MM.1S (cell line): ENCODE results near the gene UNKL.

Experiments
- CTCF ChIP-seq: fragments of 300-600 bp; sonication (generic); IDR thresholded peaks from 2 replicates; pipeline ENCODE4 v1.5.1; 2016; ENCODE audit warnings: antibody characterized with exemption, low read length, mixed read lengths
- EZH2 ChIP-seq: fragments of 300-600 bp; sonication (generic); optimal IDR thresholded peaks from 2 replicates; pipeline ENCODE3; 2017; ENCODE audit warnings: low read depth, mild to moderate bottlenecking, antibody characterized with exemption, low read length, mixed read lengths
- EZH2phosphoT487 ChIP-seq: fragments of 300-600 bp; sonication (generic); IDR thresholded peaks from 2 replicates; pipeline ENCODE4 v1.6.1; 2018; ENCODE audit warnings: antibody characterized with exemption, low read length

DNA sequence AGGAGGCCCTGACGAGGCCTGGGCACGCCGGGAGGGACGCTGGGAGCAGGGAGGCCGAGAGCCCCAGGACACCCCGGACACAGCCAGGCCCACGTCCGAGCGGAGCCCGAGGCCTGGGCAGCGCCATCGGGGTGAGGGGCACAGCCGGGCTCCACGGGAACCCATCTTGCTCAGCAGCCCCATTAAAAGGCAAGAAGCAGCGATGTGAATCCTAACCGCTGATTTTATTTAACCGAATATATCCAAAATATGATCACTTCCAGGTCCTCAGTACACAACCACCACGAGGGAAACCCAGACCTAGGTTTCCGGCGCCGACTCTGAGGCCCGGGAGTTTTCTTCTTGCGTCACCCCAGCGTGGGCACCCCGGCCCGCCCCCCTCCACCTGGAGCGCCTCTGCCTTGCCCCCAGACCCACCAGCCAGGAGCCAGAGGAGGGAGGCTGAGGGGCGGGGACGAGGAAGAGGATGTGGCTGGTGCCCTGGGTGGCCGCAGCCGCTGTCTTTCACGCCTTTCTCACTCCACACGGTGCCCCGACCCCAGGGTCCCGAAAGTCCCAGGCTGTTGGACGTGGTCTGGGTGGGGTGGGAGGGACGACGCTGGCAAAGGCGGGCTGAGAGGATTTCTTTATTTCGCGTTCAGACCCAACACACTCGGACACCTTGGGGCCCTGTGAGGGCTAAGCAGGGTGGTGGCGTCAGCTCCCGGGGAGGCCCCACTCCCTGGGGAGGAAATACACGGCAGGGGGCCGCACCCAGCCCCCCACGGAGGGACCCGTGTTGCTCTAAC lies 30.4 kb upstream of the UNKL start:
- TF ChIP-seq CTCF (no peak), EZH2phosphoT487 (no peak), EZH2 (no peak)
